Testis (tissue), 3 donors: ENCODE measurements around the gene PPP2R5D. TPM values are rescaled to one million over a fixed set of nuclear protein-coding genes. Genes with fewer than 3 reads are reported as not detected.

Source experiments
- DNase-seq: peaks from one replicate; pipeline ENCODE4 v3.0.0-alpha.2; 2019
- H3K27ac ChIP-seq, 2 donors: fragments of 200-600 bp; sonication (generic); one replicate each; pipeline ENCODE4 v1.5.1; 2019
- H3K27me3 ChIP-seq: fragments of 200-600 bp; sonication (generic); one replicate; pipeline ENCODE4 v1.5.1; 2019
- H3K36me3 ChIP-seq: fragments of 200-600 bp; sonication (generic); one replicate; pipeline ENCODE4 v1.5.1; 2017; ENCODE audit warnings: low read depth; ENCODE audit errors: missing control alignments
- H3K4me1 ChIP-seq: fragments of 200-600 bp; sonication (generic); one replicate; pipeline ENCODE4 v1.5.1; 2019
- H3K4me3 ChIP-seq, 2 donors: fragments of 200-600 bp; sonication (generic); one replicate each; pipeline ENCODE4 v1.5.1; 2017 to 2019
- H3K9me3 ChIP-seq: fragments of 200-600 bp; sonication (generic); one replicate; pipeline ENCODE4 v1.5.1; 2017
- POLR2A ChIP-seq: fragments of 450-650 bp; IDR thresholded peaks from one replicate; pipeline ENCODE4 v1.6.1; 2017; ENCODE audit warnings: antibody characterized with exemption, mild to moderate bottlenecking, moderate library complexity
- WGBS, 2 donors: methylation state at CpG; one replicate each; pipeline ENCODE4 v1.1.5; 2018; 5-methylcytosine and 5-hydroxymethylcytosine counted together
- intact Hi-C: fragments of 100-400 bp; cut with DNase I; formaldehyde crosslinking; loops from one replicate; pipeline ENCODE4 v1.15.1; 2023; ENCODE audit warnings: low total_unique reads
- polyA plus RNA-seq: library from polyadenylated mRNA; stranded (reverse); fragments of 350-450 nt; fragmentation: Illumina TruSeq; extraction: RNeasy Lipid Tissue Mini Kit (QIAGEN cat#74804); gene quantifications from one replicate; pipeline ENCODE4 v1.2.3, GENCODE V29; 2014; ENCODE audit warnings: low read depth, low replicate concordance; ENCODE audit not compliant: insufficient read depth
- total RNA-seq, 2 donors: library from RNA; depleted of rRNA; stranded (reverse); fragments of >200 nt; gene quantifications; one replicate each; pipeline ENCODE4 v1.2.3, GENCODE V29; 2016
- TF ChIP-seq, protein P1 (sequence below), 3 experiments: fragments of 450-650 bp in 2 of 3; fragments of 200-600 bp in 1 of 3; sonication (generic) in 1 of 3; IDR thresholded peaks; one replicate each; pipeline ENCODE4 v1.5.1; 2016 to 2019; ENCODE audit warnings: antibody characterized with exemption in 3 of 3, mild to moderate bottlenecking in 2 of 3, moderate library complexity in 1 of 3

The PPP2R5D gene
- total and polyA plus RNA-seq, 3 donors from 2014 or later = 73.4 to 82.5 (median 74.5) TPM

DNA sequence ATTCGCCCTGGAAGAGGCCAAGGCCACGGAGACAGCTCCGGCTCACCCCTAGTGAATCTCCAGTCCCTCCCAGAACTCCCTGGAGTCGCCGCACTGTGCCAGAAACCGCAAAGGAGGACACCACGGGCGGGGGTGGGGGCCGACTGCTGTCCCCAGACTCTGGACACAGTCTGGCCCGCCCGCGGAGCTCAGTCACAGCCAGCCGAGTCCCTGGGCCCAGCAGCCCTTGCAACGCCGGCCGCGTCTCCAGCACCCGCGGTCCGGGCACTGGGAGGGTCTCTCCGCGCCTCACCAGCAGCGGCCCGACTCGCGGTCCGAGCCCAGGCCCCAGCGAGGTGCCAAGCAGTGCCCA, 5.9 kb upstream of the PPP2R5D start:
- Histone ChIP-seq H3K9me3 (no peaks in the 10 kb centered on the region), H3K36me3 (no peaks in the 10 kb centered on the region), H3K4me1 (peaks cover 10% of the 10 kb centered on the region), H3K27ac (peak overlapping the region; percentile 84 to 86), H3K27me3 (no peaks in the 10 kb centered on the region), H3K4me3 (peak overlapping the region; percentile 89 to 90)
- WGBS, 2 donors = 0% methylated on average over 2 to 17 of the region's 28 CpGs
- peak; percentile 45 for DNase-seq
- TF ChIP-seq, protein P1, sequence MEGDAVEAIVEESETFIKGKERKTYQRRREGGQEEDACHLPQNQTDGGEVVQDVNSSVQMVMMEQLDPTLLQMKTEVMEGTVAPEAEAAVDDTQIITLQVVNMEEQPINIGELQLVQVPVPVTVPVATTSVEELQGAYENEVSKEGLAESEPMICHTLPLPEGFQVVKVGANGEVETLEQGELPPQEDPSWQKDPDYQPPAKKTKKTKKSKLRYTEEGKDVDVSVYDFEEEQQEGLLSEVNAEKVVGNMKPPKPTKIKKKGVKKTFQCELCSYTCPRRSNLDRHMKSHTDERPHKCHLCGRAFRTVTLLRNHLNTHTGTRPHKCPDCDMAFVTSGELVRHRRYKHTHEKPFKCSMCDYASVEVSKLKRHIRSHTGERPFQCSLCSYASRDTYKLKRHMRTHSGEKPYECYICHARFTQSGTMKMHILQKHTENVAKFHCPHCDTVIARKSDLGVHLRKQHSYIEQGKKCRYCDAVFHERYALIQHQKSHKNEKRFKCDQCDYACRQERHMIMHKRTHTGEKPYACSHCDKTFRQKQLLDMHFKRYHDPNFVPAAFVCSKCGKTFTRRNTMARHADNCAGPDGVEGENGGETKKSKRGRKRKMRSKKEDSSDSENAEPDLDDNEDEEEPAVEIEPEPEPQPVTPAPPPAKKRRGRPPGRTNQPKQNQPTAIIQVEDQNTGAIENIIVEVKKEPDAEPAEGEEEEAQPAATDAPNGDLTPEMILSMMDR (IDR thresholded peaks at IDR 0.05) = no peak
- intact Hi-C loops = no loop called here

DNA sequence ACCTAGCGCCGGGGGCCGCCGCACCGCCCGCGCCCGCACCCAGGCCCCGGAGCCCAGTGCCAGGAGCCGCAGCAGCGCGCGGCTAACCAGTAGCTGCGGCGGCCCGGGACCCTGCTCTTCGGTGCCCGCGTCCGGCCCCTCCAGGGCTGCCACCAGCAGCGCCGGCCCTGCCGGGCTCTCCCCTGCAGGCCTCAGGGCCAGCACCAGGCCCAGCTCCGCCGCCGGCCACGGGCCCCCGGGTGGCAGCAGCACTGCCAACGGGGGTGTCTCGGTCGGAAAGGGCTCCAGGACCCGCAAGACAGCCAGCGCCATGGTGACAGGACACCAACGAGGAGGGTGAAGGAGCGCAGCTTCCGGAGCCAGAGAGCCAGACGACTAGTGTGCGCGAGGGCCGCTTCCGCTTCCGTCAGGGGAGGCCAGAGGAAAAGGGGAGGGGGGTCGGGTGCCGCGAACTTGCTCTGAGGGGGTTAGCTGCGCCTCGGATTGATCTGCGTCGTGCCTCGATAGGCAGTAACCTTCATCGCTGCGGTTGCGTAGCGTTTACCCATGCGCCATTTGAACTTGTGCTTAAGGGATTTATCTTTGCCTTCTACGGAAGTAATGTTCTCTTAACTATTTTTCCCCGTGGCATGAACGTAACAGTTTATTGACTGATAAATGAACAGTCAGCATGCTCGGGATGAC, 5.4 kb upstream of the PPP2R5D start, which contains the start of gene PEX6:
TSS of gene PEX6 (minus strand) at position 343 of the 684 bp plus-strand sequence. CDS start at position 312, 31 bp downstream.
- peak within 1 kb of the TSS; percentile 84 to 86 for H3K27ac ChIP-seq
- intact Hi-C loops = no loop called here
- peaks cover 14% of the 10 kb centered on the region for H3K4me1 ChIP-seq
- H3K9me3 ChIP-seq = no peaks in the 10 kb centered on the region
- TF ChIP-seq, protein P1 (IDR thresholded peaks at IDR 0.05) = no peak
- no peak for TF ChIP-seq POLR2A
- WGBS, 2 donors = 0 to 1% methylated on average over 24 to 53 of the region's 59 CpGs
- peak within 1 kb of the TSS; percentile 89 to 90 for H3K4me3 ChIP-seq
- peak; percentile 91 for DNase-seq
- H3K27me3 ChIP-seq = no peaks in the 10 kb centered on the region
- H3K36me3 ChIP-seq = no peaks in the 10 kb centered on the region

DNA sequence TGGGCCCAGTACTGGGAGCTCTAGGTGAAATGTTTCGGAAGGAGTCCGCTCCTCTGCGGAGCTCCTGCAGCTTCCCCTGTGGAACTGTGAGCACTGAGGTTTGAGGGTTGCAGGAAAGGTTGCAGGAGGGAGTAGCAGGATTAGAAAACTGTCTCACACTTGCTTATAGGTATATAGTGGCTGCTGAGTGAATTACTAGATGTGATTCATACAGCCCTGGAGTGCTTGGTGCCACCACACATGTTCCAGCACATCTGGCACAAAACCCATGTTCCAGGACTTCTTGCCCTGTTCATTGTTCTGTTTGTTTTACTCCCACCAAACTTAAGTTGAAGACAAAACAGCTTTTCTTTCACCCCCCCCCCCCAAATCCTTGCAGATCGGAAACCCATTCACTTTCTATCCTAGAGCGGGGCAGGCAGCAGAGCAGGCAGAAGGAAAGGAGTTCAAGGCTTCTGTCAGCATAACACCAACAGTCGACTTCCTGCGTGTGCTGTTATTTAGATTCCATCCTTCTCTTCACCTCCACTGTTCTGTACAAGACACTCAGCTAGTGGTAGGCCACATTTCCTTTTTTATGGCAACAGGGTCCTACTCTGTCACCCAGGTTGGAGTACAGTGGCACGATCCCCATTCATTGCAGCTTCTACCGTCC, 4.7 kb upstream of the PPP2R5D start:
- intact Hi-C loops = no loop called here
- Histone ChIP-seq H3K27ac (peak overlapping the region; percentile 84 to 86), H3K27me3 (no peaks in the 10 kb centered on the region), H3K36me3 (no peaks in the 10 kb centered on the region), H3K4me3 (peak overlapping the region; percentile 89 to 90), H3K9me3 (no peaks in the 10 kb centered on the region), H3K4me1 (peaks cover 14% of the 10 kb centered on the region)
- 21 to 32% methylated on average over 9 of the region's 9 CpGs for WGBS, 2 donors
- no peak for TF ChIP-seq POLR2A
- TF ChIP-seq, protein P1 (IDR thresholded peaks at IDR 0.05) = no peak
- no peak for DNase-seq

DNA sequence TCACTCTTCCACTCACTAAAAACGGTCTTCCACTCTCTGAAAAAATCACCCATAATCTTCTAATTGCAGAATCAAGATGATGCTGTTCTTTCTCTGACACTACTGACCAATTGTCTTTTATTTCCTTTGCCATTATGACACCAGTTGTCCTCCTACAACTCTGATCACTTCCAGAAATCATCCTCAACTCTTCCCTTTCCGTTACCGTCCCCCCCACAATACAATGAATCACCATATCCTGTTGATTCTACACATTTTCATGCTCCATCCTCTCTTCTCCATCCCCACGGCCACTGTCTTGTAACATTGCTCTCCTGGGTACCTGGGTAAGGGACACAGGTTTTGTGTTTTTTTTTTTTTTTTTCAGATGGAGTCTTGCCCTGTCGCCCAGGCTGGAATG, 2.5 kb upstream of the PPP2R5D start:
- Histone ChIP-seq H3K9me3 (no peaks in the 10 kb centered on the region), H3K4me1 (peaks cover 31% of the 10 kb centered on the region), H3K27me3 (no peaks in the 10 kb centered on the region), H3K4me3 (no peak overlapping the region), H3K36me3 (no peaks in the 10 kb centered on the region), H3K27ac (no peak overlapping the region)
- no peak for TF ChIP-seq POLR2A
- TF ChIP-seq, protein P1 (IDR thresholded peaks at IDR 0.05) = no peak
- intact Hi-C loops = no loop called here
- no peak for DNase-seq
- 87 to 90% methylated on average over 5 of the region's 5 CpGs for WGBS, 2 donors
